Islet of Langerhans (tissue), 1 donor: Measurements from ENCODE around the gene BLOC1S6.

ENCODE experiments used
- FAIRE-seq: peaks from one replicate; lab custom pipeline; 2011; peaks lifted over from hg19 to GRCh38; lab: Jason Lieb, UNC

BLOC1S6 gene

DNA sequence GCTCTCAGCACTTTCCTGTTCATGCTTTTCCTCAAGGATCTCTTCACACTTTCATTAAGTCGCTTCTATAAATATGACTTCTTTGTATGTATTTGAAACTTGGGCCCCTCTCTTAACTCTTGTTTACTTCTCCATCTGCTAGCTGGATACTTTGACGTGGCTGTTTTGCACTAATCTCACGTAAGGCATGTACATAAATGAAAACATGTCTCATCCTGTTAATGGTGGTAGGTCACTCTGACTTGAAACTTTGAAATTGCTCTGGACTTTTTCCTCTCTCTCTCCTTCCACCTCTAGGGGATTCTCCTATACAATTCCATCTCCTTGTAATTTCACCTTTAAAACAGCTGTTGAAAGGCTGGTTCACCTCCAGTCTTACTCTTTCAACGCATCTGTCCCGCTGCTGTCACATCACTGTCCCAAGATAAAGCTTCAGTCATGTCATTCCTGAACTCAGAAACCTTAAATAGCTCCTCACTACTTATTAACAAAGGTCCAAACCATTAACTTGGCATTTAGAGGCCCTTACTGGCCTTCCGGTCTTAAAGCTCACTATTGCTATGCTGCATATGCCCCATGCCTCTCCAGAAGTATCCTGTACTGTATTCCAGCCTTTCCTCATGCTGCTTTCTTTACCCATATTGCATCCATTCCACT is 1.2 kb downstream of the BLOC1S6 start:
- no peak for FAIRE-seq

DNA sequence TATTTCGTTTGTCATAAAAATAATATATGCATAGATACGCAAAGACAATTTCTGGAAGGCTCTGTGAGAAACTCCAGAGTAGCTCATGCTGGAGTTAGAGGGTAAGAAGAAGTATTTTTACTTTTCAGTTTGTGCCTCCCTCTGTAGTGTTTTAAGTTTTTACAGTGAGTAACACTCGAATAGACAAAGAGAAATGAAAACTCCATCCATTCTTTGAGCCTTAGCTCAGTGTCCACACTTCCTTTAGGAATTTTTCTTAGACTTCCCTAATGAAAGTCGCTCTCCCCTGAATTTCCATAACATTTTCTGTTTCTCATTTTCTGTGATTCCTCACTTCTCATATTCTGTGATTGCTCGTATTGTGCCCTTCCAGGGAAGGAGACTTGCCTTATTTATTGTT is 2.1 kb downstream of the BLOC1S6 start:
- FAIRE-seq = no peak

DNA sequence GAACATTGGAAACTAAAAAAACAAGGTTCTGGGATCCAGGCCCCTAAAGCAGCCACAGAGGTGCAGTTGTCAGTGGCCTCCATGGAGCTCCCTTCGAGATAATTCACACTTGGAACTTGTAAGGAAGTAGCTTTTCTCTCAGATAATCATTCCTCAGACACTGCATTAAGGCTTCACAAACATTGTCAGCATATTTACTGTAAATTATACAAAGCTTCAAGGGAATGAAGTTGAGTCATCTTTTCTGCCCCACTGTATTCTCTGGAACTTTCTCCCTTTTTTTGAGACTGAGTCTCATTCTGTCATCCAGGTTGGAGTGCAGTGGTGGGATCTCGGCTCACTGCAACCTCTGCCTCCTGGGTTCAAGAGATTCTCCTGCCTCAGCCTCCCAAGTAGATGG is 7.1 kb downstream of the BLOC1S6 start:
- no peak for FAIRE-seq

GRCh38 chr15:45594835-45595530 is 7.8 kb downstream of the BLOC1S6 start:
- no peak for FAIRE-seq

DNA sequence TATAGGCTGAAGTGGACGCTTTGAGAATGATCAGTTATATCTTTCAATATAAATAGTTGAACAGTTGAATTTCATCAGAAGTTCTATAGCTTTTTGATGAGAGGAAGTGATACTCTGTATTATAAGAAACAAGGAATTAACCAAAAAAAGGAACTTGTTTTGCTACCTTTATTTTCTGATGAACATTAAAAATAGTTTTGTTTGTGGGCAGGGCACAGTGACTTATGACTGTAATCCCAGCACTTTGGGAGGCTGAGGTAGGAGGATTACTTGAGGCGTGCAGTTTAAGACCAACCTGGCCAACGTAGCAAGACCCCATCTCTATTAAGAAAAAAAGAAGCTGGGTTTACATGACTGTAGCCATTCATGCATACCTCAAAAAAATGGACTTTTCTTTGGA is 16.7 kb downstream of the BLOC1S6 start:
- FAIRE-seq = no peak

- FAIRE-seq = no peak
These were observed 17.1 kb downstream of the BLOC1S6 start for GRCh38 chr15:45604326-45604725.

DNA sequence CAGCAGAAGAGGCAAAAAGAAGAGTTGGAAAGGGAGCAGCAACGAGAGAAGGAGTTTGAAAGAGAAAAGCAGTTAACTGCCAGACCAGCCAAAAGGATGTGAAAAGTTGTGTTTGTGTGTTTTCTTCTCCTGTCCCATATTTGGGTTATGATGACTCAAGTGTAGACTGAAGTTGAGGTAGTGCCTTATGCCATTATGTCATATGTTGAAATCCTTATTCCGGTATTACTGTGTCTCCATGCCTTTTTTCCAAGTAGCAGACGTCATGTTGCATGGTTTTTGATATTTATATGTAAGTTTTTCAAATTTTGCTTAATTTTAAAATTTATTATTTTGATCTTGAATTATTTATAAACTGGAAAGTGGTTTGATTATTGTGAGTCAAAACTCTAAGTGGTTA is 19.2 kb downstream of the BLOC1S6 start:
- no peak for FAIRE-seq

GRCh38 chr15:45606841-45607240 is 19.7 kb downstream of the BLOC1S6 start:
- no peak for FAIRE-seq

- no peak for FAIRE-seq
These were observed 24.1 kb downstream of the BLOC1S6 start for GRCh38 chr15:45611305-45611704.

- FAIRE-seq = no peak
These were observed 25.7 kb downstream of the BLOC1S6 start for GRCh38 chr15:45612790-45613415.

GRCh38 chr15:45616901-45617323 is 29.7 kb downstream of the BLOC1S6 start:
- FAIRE-seq = no peak

GRCh38 chr15:45618813-45619212 is 31.6 kb downstream of the BLOC1S6 start:
- FAIRE-seq = no peak

- no peak for FAIRE-seq
These were observed 41.0 kb downstream of the BLOC1S6 start for GRCh38 chr15:45628136-45628535.

DNA sequence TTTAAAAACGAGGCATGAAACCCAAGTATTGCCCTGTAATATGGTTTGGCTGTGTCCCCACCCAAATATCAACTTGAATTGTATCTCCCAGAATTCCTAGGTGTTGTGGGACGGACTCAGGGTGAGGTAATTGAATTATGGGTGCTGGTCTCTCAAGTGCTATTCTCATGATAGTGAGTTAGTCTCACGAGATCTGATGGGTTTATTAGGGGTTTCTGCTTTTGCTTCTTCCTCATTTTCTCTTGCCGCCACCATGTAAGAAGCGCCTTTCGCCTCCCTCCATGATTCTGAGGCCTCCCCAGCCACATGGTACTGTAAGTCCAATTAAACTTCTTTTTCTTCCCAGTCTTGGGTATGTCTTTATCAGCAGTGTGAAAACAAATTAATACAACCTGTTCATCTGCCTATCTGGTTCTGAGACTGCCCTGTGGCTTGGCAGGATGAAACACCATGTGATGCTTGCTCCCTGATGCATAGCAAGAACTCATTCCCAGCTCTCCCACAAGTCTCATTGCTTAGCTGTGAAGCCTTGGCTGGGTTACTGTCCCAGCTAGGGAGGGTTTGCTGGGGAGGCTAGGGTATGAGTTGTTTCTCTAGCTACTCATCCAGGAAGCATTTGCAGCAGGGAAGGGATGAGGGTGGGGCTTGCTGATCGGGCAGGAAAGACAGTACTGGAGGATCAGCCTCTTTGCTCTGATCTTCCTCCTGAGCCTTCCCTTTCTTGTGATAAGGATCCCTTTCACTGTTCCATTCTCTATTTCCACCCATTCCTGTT is 43.9 kb downstream of the BLOC1S6 start:
- no peak for FAIRE-seq

DNA sequence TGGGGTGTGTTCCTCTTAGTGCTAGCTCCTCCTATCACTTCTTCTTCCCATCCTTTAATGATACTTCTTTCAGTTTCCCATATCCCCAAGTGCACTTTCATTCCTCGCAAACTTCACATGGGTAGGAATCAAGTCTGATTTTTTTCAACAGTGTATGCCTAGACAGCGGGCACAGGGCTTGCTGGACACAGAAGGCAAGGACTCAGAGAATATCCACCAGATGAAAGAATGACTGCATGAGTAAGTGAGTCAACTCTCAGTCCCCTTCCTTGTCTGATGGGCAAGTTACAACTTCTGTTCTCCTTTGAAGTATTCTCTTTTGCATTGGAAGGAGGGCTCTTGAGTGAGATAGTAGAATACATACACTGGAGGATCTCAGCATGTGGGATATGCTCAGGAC is 44.6 kb downstream of the BLOC1S6 start:
- no peak for FAIRE-seq

DNA sequence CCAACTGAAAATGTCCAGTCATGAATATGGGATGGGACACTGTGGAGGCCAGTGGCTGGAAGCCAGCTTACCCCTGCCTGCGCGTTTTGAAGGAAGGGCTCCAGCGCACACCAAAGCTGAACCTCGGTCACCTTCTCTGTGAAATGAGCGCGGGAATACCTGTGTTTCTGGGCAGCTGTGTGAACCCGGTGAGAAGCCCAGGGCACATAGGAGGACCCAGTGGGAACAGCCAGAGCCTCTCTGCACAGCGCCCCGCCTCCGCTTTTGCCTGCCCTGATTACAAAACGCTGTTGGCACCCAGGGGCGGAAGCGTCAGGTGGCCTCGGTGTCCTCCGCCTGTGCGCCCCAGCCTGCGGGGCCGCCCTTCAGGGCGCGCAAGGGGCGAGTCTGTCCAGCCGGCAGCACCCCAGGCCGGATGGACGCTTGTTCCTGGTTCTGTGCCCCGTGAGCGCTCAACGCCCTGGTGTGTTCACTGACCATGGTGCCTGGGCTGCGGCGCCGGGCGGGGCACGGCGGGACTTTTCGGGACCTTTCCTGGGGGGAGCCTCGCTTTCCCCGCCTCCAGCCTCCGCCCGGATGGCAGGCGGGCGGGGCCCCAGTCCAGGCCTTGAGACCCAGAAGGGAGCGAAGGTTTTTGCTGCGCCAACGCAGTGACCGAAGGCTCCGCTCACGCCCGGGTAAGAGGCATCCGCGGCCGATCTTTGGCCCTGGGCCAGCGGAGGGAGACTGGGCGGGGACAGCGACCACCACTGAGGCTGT is 47.4 kb downstream of the BLOC1S6 start, which contains the start of gene SQOR:
Gene SQOR, plus strand, starts transcription at position 598 of the 759 bp plus-strand sequence. CDS start 23,895 bp downstream, outside the sequence.
- no peak for FAIRE-seq

DNA sequence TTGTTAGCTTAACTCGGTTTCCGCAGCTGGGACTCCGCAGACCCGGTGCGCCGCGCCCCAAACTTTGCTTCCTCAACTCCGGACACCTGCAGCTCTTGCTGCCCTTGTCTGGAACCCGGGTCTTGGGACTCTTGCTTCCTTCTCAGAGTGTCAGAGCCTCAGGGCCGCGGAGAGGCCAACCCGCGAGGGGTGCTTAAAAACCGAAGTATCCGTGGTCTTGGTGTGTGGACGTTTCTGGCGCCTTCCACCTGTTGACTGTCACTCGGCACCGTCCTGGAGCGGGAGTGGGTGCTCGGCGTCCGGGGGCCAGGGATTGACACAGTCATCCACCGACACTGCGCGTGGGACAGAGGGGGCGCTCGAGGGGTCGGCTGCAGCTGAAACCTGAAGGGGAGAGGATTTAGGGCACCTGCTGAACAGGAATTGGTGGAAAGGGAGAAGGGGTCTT is 48.0 kb downstream of the BLOC1S6 start:
- FAIRE-seq = no peak

DNA sequence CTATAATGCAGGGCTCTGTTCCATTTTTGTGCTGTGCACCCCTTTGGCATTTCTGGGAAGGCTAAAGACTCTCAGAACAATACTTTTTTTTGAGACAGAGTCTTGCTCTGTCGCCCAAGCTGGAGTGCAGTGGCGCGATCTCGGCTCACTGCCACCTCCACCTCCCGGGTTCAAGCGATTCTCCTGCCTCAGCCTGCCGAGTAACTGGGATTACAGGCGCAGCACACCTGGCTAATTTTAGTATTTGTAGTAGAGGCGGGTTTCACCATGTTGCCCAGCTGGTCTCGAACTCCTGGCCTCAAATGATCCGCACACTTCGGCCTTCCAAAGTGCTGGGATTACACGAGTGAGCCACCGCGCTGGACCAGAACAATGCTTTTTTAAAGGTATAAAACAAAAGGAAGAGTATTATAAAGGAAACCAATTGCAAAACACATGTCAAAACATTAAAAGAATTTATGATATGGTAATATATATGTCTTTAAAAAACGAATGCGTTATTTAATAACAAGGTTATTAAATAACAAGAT is 48.6 kb downstream of the BLOC1S6 start:
- no peak for FAIRE-seq

DNA sequence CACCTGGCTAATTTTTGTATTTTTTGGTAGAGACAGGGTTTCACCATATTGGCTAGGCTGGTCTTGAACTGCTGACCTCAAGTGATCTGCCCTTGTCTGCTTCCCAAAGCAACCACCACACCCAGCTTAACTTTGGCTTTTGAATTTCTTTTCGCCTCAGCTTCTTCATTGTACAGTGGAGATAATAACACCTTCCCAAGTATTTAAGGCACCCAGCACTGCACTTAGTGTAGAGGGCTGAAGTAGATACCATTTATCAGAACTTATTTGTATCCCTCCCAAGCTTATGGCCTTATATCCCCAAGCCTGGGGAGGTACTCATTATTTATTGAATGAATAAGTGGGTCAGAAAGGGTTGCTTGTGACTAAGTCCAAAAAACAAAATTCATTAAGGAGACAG is 50.0 kb downstream of the BLOC1S6 start:
- no peak for FAIRE-seq

DNA sequence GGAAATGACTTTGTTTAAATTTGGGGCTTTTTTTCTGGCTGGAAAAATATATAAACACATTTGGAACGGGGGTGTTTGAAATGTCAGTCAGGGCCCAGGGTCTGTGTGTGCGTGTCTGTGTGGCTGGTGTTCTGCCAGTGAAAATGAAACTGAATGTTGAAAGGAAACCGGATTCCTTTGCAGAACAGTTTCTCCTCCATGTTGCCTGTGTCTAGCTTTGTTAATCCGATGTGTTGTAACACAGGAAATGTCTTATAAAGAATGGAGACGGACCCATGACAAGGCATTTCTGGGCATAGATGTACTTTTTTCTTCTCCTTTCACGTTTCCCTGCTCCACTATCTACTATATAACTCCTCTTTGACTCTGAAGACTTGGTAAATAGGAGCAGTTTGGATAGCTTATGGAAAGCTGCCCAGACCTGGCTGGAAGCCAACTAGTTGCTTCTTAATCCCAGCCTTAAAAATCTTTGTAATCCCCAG is 50.4 kb downstream of the BLOC1S6 start:
- FAIRE-seq = no peak

GRCh38 chr15:45640616-45641015 is 53.4 kb downstream of the BLOC1S6 start:
- no peak for FAIRE-seq
